Activated CD8-positive, alpha-beta memory T cell treated with anti-CD3 and anti-CD28 coated beads, Interleukin-2, amount 50 U/mL, for 24 hours (primary cell): ENCODE data around the gene MKLN1.

Experiments
- DNase-seq: peaks from one replicate; pipeline ENCODE4 v3.0.0-alpha.2; 2020; ENCODE audit errors: extremely low read depth

The MKLN1 gene

GRCh38 chr7:131521651-131522163 lies 194.0 kb downstream of the MKLN1 start:
- DNase-seq: no peak

DNA sequence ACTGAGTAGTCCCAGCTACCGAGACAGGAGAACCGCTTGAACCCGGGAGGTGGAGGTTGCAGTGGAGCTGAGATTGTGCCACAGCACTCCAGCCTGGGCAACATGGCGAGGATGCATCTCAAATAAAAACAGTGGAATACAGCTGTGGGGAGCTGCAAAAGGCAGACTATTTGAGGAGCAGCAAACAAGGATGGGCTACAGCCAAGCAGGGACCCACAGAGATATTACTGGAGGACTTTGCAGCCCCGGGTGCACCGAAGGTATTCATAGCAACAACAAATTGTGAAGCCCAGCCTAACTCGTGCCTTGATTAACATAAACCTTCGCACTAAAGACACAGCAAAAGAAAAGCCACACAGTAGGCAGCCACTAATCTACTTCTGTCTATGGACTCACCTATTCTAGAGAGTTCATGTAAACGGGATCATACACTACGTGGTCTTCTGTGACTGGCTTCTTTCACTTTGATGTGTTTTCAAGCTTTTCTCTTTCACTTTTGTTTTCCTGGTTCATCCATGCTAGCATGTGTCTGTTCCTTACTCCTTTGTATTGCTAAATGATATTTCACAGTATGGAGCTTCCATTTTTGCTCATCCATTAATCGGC lies 194.8 kb downstream of the MKLN1 start:
- no peak for DNase-seq

GRCh38 chr7:131524115-131524514 lies 196.4 kb downstream of the MKLN1 start:
- no peak for DNase-seq

DNA sequence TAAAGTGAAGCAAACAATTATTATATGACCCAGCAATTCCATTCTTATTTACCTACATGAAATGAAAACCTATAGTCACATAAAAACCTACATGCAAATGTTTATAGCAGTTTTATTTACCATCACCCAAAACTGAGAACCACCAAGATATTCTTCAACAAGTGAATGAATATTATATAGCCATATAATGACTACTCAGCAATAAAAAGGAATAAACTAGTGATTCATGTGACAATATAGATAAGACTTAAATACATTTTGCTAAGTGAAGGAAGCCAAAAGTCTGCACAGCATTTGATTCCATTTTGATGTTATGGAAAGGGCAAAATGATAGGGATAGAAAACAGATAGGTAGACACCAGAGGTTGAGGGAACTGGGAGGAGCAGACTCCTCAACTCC lies 197.0 kb downstream of the MKLN1 start:
- DNase-seq: no peak

DNA sequence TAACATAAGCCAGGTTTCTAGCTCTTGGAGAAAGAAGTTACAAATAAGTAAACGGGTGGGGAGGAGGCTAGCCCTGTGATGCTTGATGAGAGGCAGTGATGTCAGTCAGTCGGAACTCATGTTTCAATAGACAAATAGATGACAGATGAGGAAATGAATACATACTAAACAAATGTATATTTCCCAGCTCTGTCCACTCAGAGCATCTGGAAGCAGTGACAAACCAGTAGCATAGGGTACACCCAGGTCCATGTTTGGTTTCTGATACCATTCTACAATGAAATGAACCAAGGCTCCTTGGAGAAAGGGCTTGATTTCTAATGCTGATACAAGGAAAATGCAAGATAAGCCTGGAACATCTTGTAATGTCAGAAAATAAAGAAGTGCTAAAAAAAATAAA lies 198.1 kb downstream of the MKLN1 start:
- no peak for DNase-seq

- DNase-seq: no peak
Observed at GRCh38 chr7:131527456-131527855, 199.8 kb downstream of the MKLN1 start.

GRCh38 chr7:131529179-131529578 lies 201.5 kb downstream of the MKLN1 start:
- no peak for DNase-seq

GRCh38 chr7:131529617-131530016 lies 201.9 kb downstream of the MKLN1 start:
- DNase-seq: no peak

DNA sequence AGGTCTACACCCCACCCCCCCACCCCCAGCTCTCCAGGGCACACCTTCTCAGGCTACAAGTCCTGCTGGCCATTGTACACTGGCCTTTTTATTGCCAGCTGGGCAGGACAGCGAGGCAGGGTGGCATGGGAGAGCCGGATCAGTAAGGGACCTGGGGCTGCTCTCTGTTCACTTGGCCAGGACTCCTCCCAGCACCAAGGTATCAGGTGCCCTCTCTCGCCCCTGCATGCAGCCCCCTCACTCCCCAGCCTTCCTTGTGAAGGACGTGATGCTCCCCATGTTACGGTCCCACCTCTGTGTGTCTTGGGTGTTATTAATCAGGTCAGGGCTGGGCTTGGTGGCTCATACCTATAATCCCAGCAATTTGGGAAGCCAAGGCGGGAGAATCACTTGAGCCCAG lies 202.5 kb downstream of the MKLN1 start:
- no peak for DNase-seq

- DNase-seq: no peak
Observed at GRCh38 chr7:131532570-131533091, 205.0 kb downstream of the MKLN1 start.

GRCh38 chr7:131533151-131533559 lies 205.5 kb downstream of the MKLN1 start:
- no peak for DNase-seq

- DNase-seq: no peak
Observed at GRCh38 chr7:131533566-131534561, 206.2 kb downstream of the MKLN1 start.

GRCh38 chr7:131536361-131536849 lies 208.7 kb downstream of the MKLN1 start:
- no peak for DNase-seq

- DNase-seq: no peak
Observed at GRCh38 chr7:131537571-131537978, 209.9 kb downstream of the MKLN1 start.

- no peak for DNase-seq
Observed at GRCh38 chr7:131538071-131538812, 210.6 kb downstream of the MKLN1 start.

DNA sequence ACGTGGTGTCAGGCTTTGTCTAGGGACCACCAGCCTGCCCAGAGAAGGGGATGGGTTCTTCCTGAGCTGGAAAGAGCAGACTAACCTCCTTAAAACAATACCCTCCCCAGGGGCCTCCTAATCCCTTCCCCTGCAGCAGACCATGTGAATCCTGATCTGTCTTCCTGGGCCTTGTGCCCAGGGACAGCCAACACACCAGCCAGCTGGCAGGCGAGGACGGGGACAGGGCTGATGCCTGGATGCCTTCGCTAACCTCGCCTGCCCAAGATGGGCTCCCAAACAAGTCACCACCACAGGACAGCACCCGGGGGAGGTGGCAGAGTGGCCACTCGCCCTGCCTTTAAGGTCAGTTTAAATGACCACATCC lies 211.1 kb downstream of the MKLN1 start:
- no peak for DNase-seq

- no peak for DNase-seq
Observed at GRCh38 chr7:131540491-131541162, 213.0 kb downstream of the MKLN1 start.

GRCh38 chr7:131543298-131543697 lies 215.6 kb downstream of the MKLN1 start:
- no peak for DNase-seq

DNA sequence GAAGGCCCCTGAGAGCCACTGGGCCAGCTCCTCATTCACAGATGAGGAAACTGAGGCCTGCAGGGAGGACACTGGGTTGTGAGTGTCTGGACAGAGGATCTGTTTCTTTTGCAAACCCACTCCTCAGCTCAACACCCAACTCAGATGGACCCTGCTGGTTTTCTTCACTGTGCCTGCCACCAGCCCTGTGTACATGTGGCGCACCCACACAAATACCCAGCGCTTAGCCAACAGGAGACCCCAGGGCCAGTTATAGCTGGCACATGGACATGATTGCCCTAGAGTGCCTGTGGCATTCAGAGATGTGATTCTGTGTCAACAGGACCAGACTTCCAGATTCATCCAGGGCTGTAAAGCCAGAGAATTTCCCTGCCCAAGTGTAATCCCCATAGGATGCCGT lies 216.3 kb downstream of the MKLN1 start:
- DNase-seq: no peak

- DNase-seq: no peak
Observed at GRCh38 chr7:131544449-131545301, 217.0 kb downstream of the MKLN1 start.
